DND-41 (cell line): ENCODE results near the gene ONECUT1.

Experiments used
- ATAC-seq: fragments of 200-7000 bp; cut with Tn5 transposase; 3 replicates; pipeline ENCODE4 v1.9.1; 2021; ENCODE audit warnings: low read depth; ENCODE audit not compliant: insufficient read depth
- DNase-seq: peaks from one replicate; pipeline ENCODE4 v3.0.0-alpha.2; 2020
- H2AFZ ChIP-seq: 2 replicates; pipeline ENCODE4 v1.6.0; 2012; ENCODE audit warnings: low read depth, low read length
- H3K27ac ChIP-seq: 2 replicates; pipeline ENCODE4 v1.5.1; 2012; ENCODE audit warnings: low read length, inconsistent platforms
- H3K27me3 ChIP-seq: fragments of 200-600 bp; sonication (generic); 2 replicates; pipeline ENCODE4 v1.6.0; 2012; ENCODE audit warnings: low read length, mild to moderate bottlenecking, inconsistent platforms; ENCODE audit not compliant: insufficient read depth, poor library complexity
- H3K36me3 ChIP-seq: 2 replicates; pipeline ENCODE4 v1.5.1; 2012; ENCODE audit warnings: low read length, inconsistent platforms; ENCODE audit not compliant: insufficient read depth
- H3K4me1 ChIP-seq: 2 replicates; pipeline ENCODE4 v1.5.1; 2012; ENCODE audit warnings: mild to moderate bottlenecking, low read length; ENCODE audit not compliant: insufficient read depth
- H3K4me2 ChIP-seq: 2 replicates; pipeline ENCODE4 v1.6.0; 2012; ENCODE audit warnings: mild to moderate bottlenecking, moderate library complexity, low read length, inconsistent platforms; ENCODE audit not compliant: insufficient read depth
- H3K4me3 ChIP-seq, 2 experiments: fragments of 200-600 bp in 1 of 2; shearing (Covaris generic) in 1 of 2; 2 replicates each; pipeline ENCODE4 v1.5.1; 2012 to 2016; ENCODE audit warnings: inconsistent platforms in 2 of 2, low read length in 2 of 2, mild to moderate bottlenecking in 2 of 2, low read depth in 1 of 2, moderate library complexity in 1 of 2
- H3K79me2 ChIP-seq: 2 replicates; pipeline ENCODE4 v1.6.0; 2012; ENCODE audit warnings: low read length, inconsistent platforms; ENCODE audit not compliant: insufficient read depth
- H3K9ac ChIP-seq: 2 replicates; pipeline ENCODE4 v1.6.0; 2012; ENCODE audit warnings: low read depth, mild to moderate bottlenecking, inconsistent platforms, low read length, moderate library complexity
- H3K9me3 ChIP-seq: 2 replicates; pipeline ENCODE4 v1.5.1; 2012; ENCODE audit warnings: low read length, moderate library complexity, mild to moderate bottlenecking, inconsistent platforms; ENCODE audit not compliant: insufficient read depth, severe bottlenecking
- H4K20me1 ChIP-seq: 2 replicates; pipeline ENCODE4 v1.6.0; 2012; ENCODE audit warnings: low read length; ENCODE audit not compliant: insufficient read depth
- CTCF ChIP-seq: IDR thresholded peaks from 2 replicates; pipeline ENCODE4 v1.5.1; 2012; ENCODE audit warnings: borderline replicate concordance, low read length, moderate library complexity, mild to moderate bottlenecking; ENCODE audit not compliant: poor library complexity, severe bottlenecking; ENCODE audit errors: extremely low read depth
- EZH2 ChIP-seq: IDR thresholded peaks from 3 replicates; pipeline ENCODE4 v1.6.1; 2012; ENCODE audit warnings: borderline replicate concordance, low read depth, mild to moderate bottlenecking, moderate library complexity, low read length, inconsistent platforms; ENCODE audit not compliant: severe bottlenecking

The ONECUT1 gene

GRCh38 chr15:52762621-52763020 is 27.5 kb downstream of the ONECUT1 start:
- H3K4me3 ChIP-seq = no peak overlapping the region
- ATAC-seq = no peak
- H3K79me2 ChIP-seq = no peaks in the 10 kb centered on the region
- no peaks in the 10 kb centered on the region for H3K36me3 ChIP-seq
- no peak overlapping the region for H3K4me2 ChIP-seq
- no peaks in the 10 kb centered on the region for H4K20me1 ChIP-seq
- H3K27me3 ChIP-seq = no peaks in the 10 kb centered on the region
- H3K9me3 ChIP-seq = no peaks in the 10 kb centered on the region
- H3K9ac ChIP-seq = no peak overlapping the region
- no peak overlapping the region for H3K27ac ChIP-seq
- no peak for TF ChIP-seq EZH2
- no peak for TF ChIP-seq CTCF
- no peak for DNase-seq
- H3K4me1 ChIP-seq = no peaks in the 10 kb centered on the region
- H2AFZ ChIP-seq = no peak overlapping the region

GRCh38 chr15:52760562-52760961 is 29.6 kb downstream of the ONECUT1 start:
- no peak overlapping the region for H3K9ac ChIP-seq
- no peaks in the 10 kb centered on the region for H3K79me2 ChIP-seq
- H3K27ac ChIP-seq = no peak overlapping the region
- H3K27me3 ChIP-seq = no peaks in the 10 kb centered on the region
- ATAC-seq (no peak), DNase-seq (no peak)
- H2AFZ ChIP-seq = no peak overlapping the region
- TF ChIP-seq CTCF (no peak), EZH2 (no peak)
- H3K4me3 ChIP-seq = no peak overlapping the region
- no peaks in the 10 kb centered on the region for H3K9me3 ChIP-seq
- H3K4me1 ChIP-seq = no peaks in the 10 kb centered on the region
- H3K4me2 ChIP-seq = no peak overlapping the region
- no peaks in the 10 kb centered on the region for H4K20me1 ChIP-seq
- no peaks in the 10 kb centered on the region for H3K36me3 ChIP-seq

GRCh38 chr15:52759969-52760368 is 30.2 kb downstream of the ONECUT1 start:
- Histone ChIP-seq H3K4me2 (no peak overlapping the region), H3K4me1 (no peaks in the 10 kb centered on the region), H3K9ac (no peak overlapping the region), H4K20me1 (no peaks in the 10 kb centered on the region), H3K27me3 (no peaks in the 10 kb centered on the region), H2AFZ (no peak overlapping the region), H3K4me3 (no peak overlapping the region), H3K79me2 (no peaks in the 10 kb centered on the region), H3K9me3 (no peaks in the 10 kb centered on the region), H3K36me3 (no peaks in the 10 kb centered on the region), H3K27ac (no peak overlapping the region)
- ATAC-seq (no peak), DNase-seq (no peak)
- TF ChIP-seq EZH2 (no peak), CTCF (no peak)

GRCh38 chr15:52757496-52757895 is 32.6 kb downstream of the ONECUT1 start:
- Histone ChIP-seq H3K79me2 (no peaks in the 10 kb centered on the region), H3K4me2 (no peak overlapping the region), H3K27ac (no peak overlapping the region), H2AFZ (no peak overlapping the region), H3K36me3 (no peaks in the 10 kb centered on the region), H3K4me3 (no peak overlapping the region), H3K9me3 (no peaks in the 10 kb centered on the region), H4K20me1 (no peaks in the 10 kb centered on the region), H3K27me3 (no peaks in the 10 kb centered on the region), H3K9ac (no peak overlapping the region), H3K4me1 (no peaks in the 10 kb centered on the region)
- ATAC-seq (no peak), DNase-seq (no peak)
- TF ChIP-seq EZH2 (no peak), CTCF (no peak)
